ENCODE data around the gene AMOTL2.

Gene AMOTL2

DNA sequence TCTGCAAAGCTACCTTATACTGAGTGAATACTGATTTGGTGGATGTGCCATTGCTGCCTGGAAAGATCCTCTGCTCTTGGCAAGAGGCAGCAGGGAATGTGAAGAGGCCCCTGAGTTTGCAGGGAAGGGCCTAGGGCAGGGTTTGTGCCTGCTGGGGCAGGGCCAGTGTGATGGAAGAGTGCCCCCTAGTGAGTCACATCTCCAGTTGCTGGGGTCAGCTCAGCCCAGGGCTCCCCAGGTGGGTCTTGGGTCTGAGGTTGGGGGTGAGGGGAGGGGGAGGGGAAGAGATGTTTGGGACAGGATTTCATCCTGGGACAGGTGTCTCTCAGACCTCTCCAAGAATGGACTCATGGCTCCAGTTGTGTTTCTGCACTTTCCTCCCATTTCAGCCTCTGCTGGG lies 4.1 kb upstream of the AMOTL2 start:
- DNase-seq, result peak; percentile 36

DNA sequence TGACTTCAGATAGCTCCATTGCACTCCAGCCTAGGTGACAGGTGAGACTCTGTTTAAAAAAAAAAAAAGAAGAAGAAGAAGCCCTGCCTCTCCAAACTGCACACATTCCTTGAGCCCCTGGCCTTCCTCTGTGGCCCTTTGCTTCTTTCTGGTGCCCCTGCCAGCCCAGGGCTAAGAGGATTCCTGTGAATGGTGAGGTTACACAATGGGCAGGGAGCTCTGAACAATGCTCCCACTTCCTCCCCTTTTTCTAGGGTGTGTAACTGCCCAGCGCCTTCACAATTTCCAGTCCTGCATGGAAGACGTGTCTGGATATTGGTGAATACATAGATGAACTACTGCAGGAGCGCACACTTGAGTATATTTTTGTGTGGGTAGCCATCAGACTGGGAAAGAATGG lies 3.6 kb upstream of the AMOTL2 start:
- DNase-seq, result no peak

DNA sequence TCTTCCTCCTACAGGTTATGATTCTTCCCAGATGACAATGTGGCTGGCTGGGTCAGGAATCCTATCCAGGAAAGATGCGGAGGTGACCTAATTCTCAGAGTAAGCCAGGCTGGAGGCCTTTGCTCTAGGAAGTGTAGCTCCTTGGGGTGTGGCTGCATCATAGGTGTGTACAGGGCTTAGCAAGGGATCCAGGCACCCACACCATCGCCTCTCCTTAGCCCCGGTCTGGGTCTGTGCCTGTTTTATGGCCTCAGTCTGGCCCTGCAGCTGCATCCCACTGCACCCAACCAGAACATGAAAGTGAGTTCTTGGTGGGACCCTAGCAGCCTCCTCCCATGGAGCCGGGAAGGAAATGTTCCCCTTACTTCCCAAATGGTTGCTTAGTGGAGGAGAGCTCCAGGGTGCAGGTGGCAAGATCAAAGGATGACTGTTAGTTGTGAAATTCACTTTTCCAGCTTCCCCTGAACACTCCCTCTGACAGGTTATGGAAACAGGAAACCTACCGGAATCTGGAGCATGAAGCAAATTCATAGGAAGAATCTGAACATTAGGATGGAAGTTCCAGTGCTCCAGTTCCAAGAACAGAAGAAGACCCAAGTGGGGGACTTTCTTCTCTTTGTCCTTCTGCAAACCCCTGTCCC lies 2.7 kb upstream of the AMOTL2 start:
- no peak for DNase-seq

- no peak for DNase-seq
These were observed 2.1 kb upstream of the AMOTL2 start for GRCh38 chr3:134376385-134376765.

DNA sequence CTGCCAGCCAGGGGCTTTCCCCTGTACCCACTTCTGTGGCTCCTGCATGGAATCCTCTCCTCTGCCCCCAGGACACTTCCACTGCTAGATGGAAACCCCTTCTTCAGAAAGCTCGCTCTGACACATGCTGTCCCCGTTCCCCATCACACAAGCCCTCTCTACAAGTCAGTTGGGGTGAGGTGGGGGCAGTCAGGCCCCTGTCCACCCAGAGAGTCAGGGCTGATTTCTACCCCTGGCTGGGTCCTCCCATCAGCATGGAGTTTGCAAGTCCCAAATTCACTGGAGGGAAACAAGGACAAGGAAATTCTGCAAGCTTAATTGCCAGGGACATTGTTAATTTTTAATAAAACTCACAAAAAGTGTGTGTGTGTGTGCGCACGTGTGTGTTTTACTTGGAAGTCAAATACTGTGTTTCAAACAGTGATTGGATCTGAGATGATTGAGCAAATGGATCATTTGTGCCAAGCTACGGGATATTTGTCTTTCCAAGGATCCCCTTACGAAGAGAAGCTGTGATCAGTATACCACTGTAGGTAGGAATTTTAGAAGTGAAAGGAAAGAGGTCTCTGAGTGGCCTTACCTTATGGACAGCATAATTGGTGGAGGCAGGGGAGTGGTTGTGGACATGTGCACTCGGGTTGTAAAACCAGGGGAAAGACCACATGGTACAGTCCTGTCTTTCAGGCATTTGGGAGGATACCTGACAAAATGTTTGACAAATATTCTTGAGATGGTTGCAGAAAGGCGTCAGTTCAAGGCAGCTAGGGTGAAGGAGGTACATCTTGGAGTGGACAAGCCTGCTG lies 1.5 kb upstream of the AMOTL2 start:
- no peak for DNase-seq

- peak; percentile 81 for DNase-seq
These were observed 739 bp upstream of the AMOTL2 start for GRCh38 chr3:134374791-134375581.

GRCh38 chr3:134373271-134374104 lies 759 bp downstream of the AMOTL2 start:
- DNase-seq, result peak; percentile 92

GRCh38 chr3:134372396-134373270 lies 1.6 kb downstream of the AMOTL2 start:
- peak; percentile 33 for DNase-seq

DNA sequence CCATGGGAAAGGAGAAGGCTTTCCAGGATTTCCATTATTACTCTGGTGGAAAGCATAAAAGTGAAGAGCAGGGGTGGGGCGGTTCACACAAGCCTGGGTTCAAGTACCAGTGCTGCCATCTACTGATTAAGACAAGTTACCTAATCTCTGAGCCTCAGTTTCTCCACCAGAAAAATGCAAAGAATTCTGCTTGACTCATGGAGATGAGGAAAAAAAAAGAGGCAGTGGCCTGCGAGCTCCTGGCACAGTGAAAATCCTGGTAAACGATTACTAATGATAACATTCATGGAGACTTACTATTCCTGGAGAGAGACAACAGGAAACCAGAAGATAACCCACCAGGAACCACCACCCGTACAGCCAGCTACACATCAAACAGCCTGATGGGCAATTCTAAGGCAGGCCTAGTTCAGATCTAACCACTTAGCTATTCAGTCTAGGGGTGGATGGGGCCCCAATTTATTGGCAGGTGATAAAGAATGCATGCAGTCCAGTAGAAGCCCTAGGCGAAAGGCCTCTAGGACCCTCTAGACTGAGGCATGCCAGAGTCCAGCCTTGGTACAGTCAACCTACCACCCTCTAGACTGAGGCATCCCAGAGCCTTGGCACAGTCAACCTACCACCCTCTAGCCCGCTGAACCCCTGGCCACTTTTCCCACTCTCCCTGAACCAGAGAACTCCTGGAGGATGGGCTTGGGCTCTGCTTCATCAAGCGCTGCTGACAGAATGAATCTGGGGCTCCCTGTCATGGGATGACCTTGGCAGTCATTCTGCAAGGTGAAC lies 2.5 kb downstream of the AMOTL2 start:
- peak; percentile 62 for DNase-seq

- DNase-seq, result peak; percentile 17
These were observed 3.4 kb downstream of the AMOTL2 start for GRCh38 chr3:134370611-134371531.

GRCh38 chr3:134369861-134370596 lies 4.2 kb downstream of the AMOTL2 start:
- peak; percentile 39 for DNase-seq

DNA sequence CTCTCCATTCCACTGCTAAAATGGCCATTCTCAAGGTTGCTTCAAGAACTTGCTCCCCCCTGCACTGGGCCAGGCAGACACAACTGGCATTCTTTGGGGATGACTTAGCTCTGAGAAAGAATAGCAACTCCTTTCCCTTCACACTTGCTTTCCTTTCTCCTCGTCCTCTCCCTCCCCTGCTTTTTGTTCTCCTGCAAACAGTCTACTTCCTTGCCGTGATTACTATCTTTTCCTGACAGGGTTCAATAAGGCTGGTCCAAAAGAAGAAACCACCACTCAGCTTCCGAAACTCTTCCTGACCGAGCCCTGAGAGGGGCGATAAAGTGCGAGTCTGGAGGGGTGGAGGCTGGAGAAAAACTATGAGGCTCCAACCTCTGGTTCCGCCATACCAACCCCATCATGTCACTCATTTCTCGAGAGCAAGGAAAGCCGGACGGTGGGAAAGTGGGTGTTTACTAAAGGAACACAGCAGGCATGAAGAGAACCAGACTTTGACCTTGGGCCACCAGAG lies 5.0 kb downstream of the AMOTL2 start:
- peak; percentile 84 for DNase-seq

- no peak for DNase-seq
These were observed 5.5 kb downstream of the AMOTL2 start for GRCh38 chr3:134368751-134369105.

DNA sequence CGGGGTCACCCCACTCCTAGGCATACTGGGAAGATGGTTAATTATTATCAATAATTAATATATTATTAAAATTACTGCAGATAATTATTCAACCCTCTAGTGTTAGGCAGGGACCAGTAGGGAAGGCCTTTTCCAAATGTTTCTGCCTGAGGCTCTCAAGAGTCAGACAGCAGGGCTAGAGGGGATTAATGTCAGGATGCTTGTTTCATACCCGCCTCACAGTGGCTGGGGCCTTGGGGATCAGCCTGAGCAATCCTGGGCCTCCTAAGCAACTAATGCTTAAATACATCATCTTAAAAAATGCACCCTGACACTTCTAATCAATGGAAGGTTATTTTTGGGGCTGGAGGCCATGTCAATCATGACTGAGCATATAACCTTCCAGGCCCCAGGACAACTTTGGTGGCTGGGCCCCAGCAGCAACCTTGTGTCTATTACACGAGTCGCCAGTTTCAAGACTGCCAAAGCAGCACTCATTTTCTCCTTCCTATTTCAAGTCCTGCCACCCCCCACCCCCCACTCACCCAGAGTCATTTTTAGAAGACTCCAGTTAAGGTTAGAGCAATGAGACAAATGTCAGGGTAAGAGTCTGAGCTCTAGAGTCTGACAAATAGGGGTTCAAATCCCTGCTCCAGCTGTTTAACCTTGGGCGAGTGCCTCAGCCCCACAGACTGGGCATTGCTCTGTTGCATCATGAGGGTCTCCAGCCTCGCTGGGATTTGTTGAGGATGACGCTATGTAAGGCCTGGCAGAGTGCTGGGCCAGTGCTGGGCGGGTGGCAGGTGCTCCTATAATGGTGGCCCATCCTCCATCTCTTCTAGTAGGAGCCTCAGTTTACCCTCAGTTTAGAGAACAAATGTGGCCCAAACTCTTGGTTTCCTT lies 6.1 kb downstream of the AMOTL2 start:
- peak; percentile 34 for DNase-seq

DNA sequence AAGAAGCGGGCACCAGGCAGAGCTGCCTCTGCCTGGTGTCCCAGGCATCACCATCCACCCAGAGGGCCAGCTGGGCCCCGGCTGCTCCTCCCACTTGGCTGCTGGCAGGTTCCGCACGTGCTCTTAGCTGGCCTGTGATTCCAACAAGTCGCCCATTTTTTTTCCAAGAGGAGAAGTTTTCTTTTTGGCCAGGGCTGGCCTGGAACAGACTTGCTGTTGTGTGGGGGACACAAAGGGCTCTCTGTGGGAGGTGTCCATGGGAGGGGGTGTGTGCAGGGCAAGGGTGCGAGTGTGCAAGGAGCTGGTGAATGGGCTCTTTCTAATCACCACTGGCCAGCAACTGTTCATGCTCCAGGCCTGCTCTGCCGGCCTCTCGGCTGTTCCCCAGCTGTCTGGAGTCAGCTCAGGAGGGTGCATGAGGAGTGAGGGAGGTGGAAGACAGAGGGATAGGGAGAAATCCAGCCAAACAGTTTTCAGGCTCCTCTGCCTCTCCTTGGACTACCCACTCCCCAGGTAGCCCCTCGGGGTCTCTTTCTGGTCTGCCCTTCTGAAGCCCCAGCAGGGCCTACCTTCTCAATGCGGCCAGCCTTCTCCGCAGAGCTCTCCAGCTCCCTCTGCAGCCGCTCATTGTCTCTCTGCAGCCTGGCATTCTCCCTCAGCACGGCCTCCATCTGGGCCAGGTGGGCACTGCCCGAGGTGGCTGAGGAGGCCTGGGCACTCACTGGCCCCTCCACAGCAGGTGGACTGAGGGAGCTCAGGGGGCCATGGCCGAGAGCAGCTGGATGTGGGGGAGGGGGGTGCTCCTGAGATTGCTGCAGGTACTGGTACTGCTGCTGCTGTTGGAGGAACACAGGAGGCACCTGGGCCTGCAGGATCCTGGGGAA lies 7.1 kb downstream of the AMOTL2 start:
- peak; percentile 48 for DNase-seq

GRCh38 chr3:134366221-134366927 lies 7.9 kb downstream of the AMOTL2 start:
- DNase-seq, result peak; percentile 15

Measured in EL (cell line).